SJSA1 (cell line): Measurements from ENCODE around the gene PCNX3. TPM values are rescaled to one million over a fixed set of nuclear protein-coding genes. Genes with fewer than 3 reads are reported as not detected.
A peak's percentile ranks its signal among the peaks of the same experiment; 100 is the strongest.

Experiments used
- DNase-seq, 2 experiments: peaks; one replicate each; pipeline ENCODE4 v3.0.0-alpha.2; 2015 to 2020; ENCODE audit warnings: low spot score in 2 of 2, low read depth in 1 of 2
- H3K27ac ChIP-seq: fragments of 250-450 bp; sonication (Bioruptor Pico); 2 replicates; pipeline ENCODE4 v1.5.1; 2020; ENCODE audit warnings: mild to moderate bottlenecking, moderate library complexity
- H3K27me3 ChIP-seq: fragments of 250-450 bp; sonication (Bioruptor Pico); replicated peaks from 2 replicates; pipeline ENCODE4 v1.5.1; 2020; ENCODE audit warnings: mild to moderate bottlenecking, moderate library complexity
- H3K36me3 ChIP-seq: fragments of 250-450 bp; sonication (Bioruptor Pico); 2 replicates; pipeline ENCODE4 v1.5.1; 2020; ENCODE audit warnings: mild to moderate bottlenecking
- H3K4me1 ChIP-seq: fragments of 250-450 bp; sonication (Bioruptor Pico); replicated peaks from 2 replicates; pipeline ENCODE4 v1.6.1; 2021; ENCODE audit warnings: mild to moderate bottlenecking
- H3K4me3 ChIP-seq: fragments of 250-450 bp; sonication (Bioruptor Pico); 2 replicates; pipeline ENCODE4 v1.5.1; 2020; ENCODE audit warnings: mild to moderate bottlenecking
- H3K9me3 ChIP-seq: fragments of 250-450 bp; sonication (Bioruptor Pico); replicated peaks from 2 replicates; pipeline ENCODE4 v1.5.1; 2020; ENCODE audit warnings: mild to moderate bottlenecking
- total RNA-seq: library from RNA; depleted of rRNA; stranded (reverse); fragments of >200 nt; shearing (Covaris generic); gene quantifications from 2 replicates; pipeline ENCODE4 v1.2.3, GENCODE V29; 2014

The PCNX3 gene
- total RNA-seq, 1 experiment from 2014 or later = 39.7 TPM

DNA sequence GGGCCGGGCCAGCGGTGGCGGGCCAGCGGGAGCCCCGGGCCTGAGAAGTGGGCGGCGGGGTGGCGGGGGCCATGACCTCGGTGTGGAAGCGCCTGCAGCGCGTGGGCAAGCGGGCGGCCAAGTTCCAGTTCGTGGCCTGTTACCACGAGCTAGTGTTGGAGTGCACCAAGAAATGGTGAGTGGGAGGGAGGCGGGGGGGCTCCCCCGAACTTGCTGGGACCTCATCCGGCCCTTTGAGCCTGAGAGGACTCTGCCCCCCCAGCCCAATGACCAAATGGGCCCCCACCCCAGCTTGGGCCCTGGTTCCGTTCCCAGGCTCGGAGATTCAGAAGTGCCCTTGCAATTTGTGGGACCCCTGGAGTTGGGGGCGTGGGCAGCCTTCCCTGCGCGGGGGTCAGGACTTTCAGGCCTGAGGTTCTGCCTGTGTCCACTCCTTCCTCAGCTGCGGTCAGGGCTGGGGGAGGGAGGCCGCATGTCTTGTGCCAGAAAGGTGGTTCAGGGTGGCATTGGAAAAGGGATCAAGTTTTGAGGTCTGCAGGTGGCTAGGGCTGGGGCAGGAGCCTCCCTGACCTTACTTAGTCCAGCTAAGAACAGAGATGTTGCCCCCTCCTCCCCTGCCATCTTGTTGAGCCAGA is 39.2 kb upstream of the PCNX3 start:
- H3K9me3 ChIP-seq = no peaks in the 10 kb centered on the region
- peak overlapping the region; percentile 80 for H3K4me3 ChIP-seq
- H3K27me3 ChIP-seq = no peaks in the 10 kb centered on the region
- peaks cover 50% of the 10 kb centered on the region for H3K36me3 ChIP-seq
- H3K27ac ChIP-seq = peak overlapping the region; percentile 61
- peaks cover 60% of the 10 kb centered on the region for H3K4me1 ChIP-seq
- DNase-seq = peak in 1 of 2 experiments; percentile 62

GRCh38 chr11:65576867-65577755 is 38.5 kb upstream of the PCNX3 start:
- Histone ChIP-seq H3K27ac (peak overlapping the region; percentile 5; the same call in 1 of the 2 replicates), H3K4me1 (peaks cover 53% of the 10 kb centered on the region), H3K36me3 (peaks cover 51% of the 10 kb centered on the region), H3K9me3 (no peaks in the 10 kb centered on the region), H3K27me3 (no peaks in the 10 kb centered on the region), H3K4me3 (peak overlapping the region; percentile 80)
- peak; percentile 67 to 92 for DNase-seq

- Histone ChIP-seq H3K4me1 (peaks cover 47% of the 10 kb centered on the region), H3K36me3 (peaks cover 53% of the 10 kb centered on the region), H3K9me3 (no peaks in the 10 kb centered on the region), H3K4me3 (no peak overlapping the region), H3K27me3 (no peaks in the 10 kb centered on the region), H3K27ac (peak overlapping the region; percentile 5; the same call in 1 of the 2 replicates)
- DNase-seq = no peak
Measured at GRCh38 chr11:65577756-65578109, 37.8 kb upstream of the PCNX3 start.

GRCh38 chr11:65578134-65578533 is 37.4 kb upstream of the PCNX3 start:
- Histone ChIP-seq H3K27ac (no peak overlapping the region), H3K4me1 (peaks cover 43% of the 10 kb centered on the region), H3K9me3 (no peaks in the 10 kb centered on the region), H3K36me3 (peaks cover 54% of the 10 kb centered on the region), H3K27me3 (no peaks in the 10 kb centered on the region), H3K4me3 (no peak overlapping the region)
- no peak for DNase-seq

- H3K27ac ChIP-seq = no peak overlapping the region
- DNase-seq = no peak
- H3K36me3 ChIP-seq = peaks cover 54% of the 10 kb centered on the region
- no peaks in the 10 kb centered on the region for H3K27me3 ChIP-seq
- no peak overlapping the region for H3K4me3 ChIP-seq
- H3K9me3 ChIP-seq = no peaks in the 10 kb centered on the region
- H3K4me1 ChIP-seq = peaks cover 37% of the 10 kb centered on the region
Measured at GRCh38 chr11:65578667-65579066, 36.9 kb upstream of the PCNX3 start.

GRCh38 chr11:65579291-65579690 is 36.3 kb upstream of the PCNX3 start:
- H3K4me1 ChIP-seq = peaks cover 36% of the 10 kb centered on the region
- no peak for DNase-seq
- peaks cover 57% of the 10 kb centered on the region for H3K36me3 ChIP-seq
- no peak overlapping the region for H3K27ac ChIP-seq
- no peaks in the 10 kb centered on the region for H3K27me3 ChIP-seq
- H3K9me3 ChIP-seq = no peaks in the 10 kb centered on the region
- no peak overlapping the region for H3K4me3 ChIP-seq

GRCh38 chr11:65580031-65580692 is 35.4 kb upstream of the PCNX3 start:
- Histone ChIP-seq H3K27me3 (no peaks in the 10 kb centered on the region), H3K4me1 (peaks cover 35% of the 10 kb centered on the region), H3K27ac (no peak overlapping the region), H3K36me3 (peaks cover 58% of the 10 kb centered on the region), H3K9me3 (no peaks in the 10 kb centered on the region), H3K4me3 (no peak overlapping the region)
- DNase-seq = no peak

- Histone ChIP-seq H3K4me3 (no peak overlapping the region), H3K36me3 (peaks cover 58% of the 10 kb centered on the region), H3K9me3 (no peaks in the 10 kb centered on the region), H3K27me3 (no peaks in the 10 kb centered on the region), H3K27ac (no peak overlapping the region), H3K4me1 (peaks cover 29% of the 10 kb centered on the region)
- no peak for DNase-seq
Measured at GRCh38 chr11:65580756-65581155, 34.8 kb upstream of the PCNX3 start.

GRCh38 chr11:65581928-65582327 is 33.6 kb upstream of the PCNX3 start:
- no peak for DNase-seq
- Histone ChIP-seq H3K9me3 (0 out of 2 replicates have a peak, but pooled peaks cover 3% of the 10 kb centered on the region), H3K27ac (no peak overlapping the region), H3K4me1 (peaks cover 19% of the 10 kb centered on the region), H3K27me3 (no peaks in the 10 kb centered on the region), H3K36me3 (peaks cover 67% of the 10 kb centered on the region), H3K4me3 (no peak overlapping the region)

DNA sequence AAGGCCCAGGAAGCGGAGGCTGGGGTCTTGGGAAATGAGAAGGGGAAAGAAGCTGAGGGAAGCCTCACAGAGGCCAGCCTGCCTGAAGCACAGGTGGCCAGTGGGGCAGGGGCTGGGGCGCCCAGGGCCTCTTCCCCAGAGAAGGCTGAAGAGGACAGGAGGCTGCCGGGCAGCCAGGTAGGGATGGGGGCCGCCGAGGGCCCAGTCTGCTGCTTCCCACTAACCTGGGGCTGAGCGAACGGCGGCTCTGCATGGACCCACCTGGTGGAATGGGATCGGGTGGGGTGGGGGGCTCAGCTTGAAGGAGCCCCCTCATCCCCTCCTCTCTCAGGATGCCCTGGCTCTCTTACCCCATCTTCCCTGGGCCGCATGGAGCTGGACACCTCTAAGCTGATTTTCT is 32.0 kb upstream of the PCNX3 start:
- H3K27ac ChIP-seq = no peak overlapping the region
- peaks cover 3% of the 10 kb centered on the region; the same call in 1 of the 2 replicates for H3K9me3 ChIP-seq
- no peak for DNase-seq
- H3K4me1 ChIP-seq = peaks cover 14% of the 10 kb centered on the region
- H3K4me3 ChIP-seq = no peak overlapping the region
- H3K36me3 ChIP-seq = peaks cover 80% of the 10 kb centered on the region
- no peaks in the 10 kb centered on the region for H3K27me3 ChIP-seq

GRCh38 chr11:65584106-65584505 is 31.5 kb upstream of the PCNX3 start:
- Histone ChIP-seq H3K36me3 (peaks cover 86% of the 10 kb centered on the region), H3K9me3 (peaks cover 3% of the 10 kb centered on the region; the same call in 1 of the 2 replicates), H3K27me3 (no peaks in the 10 kb centered on the region), H3K4me3 (no peak overlapping the region), H3K4me1 (peaks cover 14% of the 10 kb centered on the region), H3K27ac (no peak overlapping the region)
- DNase-seq = no peak

- Histone ChIP-seq H3K27ac (no peak overlapping the region), H3K4me1 (peaks cover 14% of the 10 kb centered on the region), H3K4me3 (no peak overlapping the region), H3K9me3 (peaks cover 3% of the 10 kb centered on the region; the same call in 1 of the 2 replicates), H3K27me3 (no peaks in the 10 kb centered on the region), H3K36me3 (peaks cover 92% of the 10 kb centered on the region)
- no peak for DNase-seq
Measured at GRCh38 chr11:65584723-65585171, 30.8 kb upstream of the PCNX3 start.

DNA sequence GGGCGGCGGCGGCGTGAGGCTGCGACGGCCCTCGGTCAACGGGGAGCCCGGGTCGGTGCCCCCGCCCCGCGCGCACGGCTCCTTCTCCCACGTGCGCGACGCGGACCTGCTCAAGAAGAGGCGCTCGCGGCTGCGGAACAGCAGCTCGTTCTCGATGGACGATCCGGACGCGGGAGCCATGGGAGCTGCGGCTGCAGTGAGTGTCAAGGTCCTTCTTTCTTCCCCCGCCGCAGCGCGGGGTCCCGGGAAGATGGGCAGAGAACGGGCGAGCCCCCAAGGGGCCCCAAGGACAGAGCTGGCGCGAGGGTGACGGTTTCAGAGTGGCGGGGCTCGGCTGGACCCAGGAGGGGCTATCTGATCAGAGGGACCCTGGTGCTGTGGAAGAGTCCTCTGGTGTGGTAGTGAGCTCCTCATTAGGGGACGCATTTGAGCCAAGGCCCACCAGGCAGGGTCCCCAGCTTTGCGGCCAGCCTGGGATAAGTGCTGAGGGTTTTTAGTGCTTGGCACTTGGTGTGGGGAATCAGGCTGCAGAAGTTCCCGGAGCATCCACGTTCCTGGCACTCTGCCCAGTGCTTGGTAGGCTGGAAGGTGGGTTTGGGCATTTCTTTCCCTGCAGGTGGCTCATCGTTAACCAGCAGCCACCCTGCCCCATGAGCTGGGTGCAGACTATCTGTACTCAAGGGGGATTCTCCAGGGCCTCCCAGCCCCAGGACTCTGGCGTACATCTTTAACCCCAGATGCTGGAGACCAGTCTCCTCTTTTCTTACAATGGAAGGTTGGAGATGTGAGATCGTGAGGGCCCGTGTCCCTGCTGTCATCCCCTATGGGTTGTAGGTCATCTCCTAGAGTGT is 30.0 kb upstream of the PCNX3 start:
- Histone ChIP-seq H3K27ac (no peak overlapping the region), H3K4me1 (peaks cover 14% of the 10 kb centered on the region), H3K27me3 (no peaks in the 10 kb centered on the region), H3K9me3 (peaks cover 3% of the 10 kb centered on the region; the same call in 1 of the 2 replicates), H3K4me3 (no peak overlapping the region), H3K36me3 (peaks cover 92% of the 10 kb centered on the region)
- no peak for DNase-seq
